SK-N-SH (cell line): ENCODE results near the gene RARB. TPM values are rescaled to one million over a fixed set of nuclear protein-coding genes. Genes with fewer than 3 reads are reported as not detected.

ENCODE experiments used
- CTCF ChIA-PET: fragments of 300-600, 350-600 bp; formaldehyde crosslinking; extraction: SDS; loops from one replicate; lab custom pipeline; 2021; lab: Yijun Ruan, JAX
- POLR2A ChIA-PET: fragments of 350-600 bp; sonication (Branson Sonifier 250); formaldehyde crosslinking; extraction: SDS; loops from one replicate; lab custom pipeline; 2020; ENCODE audit warnings: antibody characterized with exemption, inconsistent platforms; lab: Yijun Ruan, JAX
- DNase-seq: peaks from one replicate; pipeline ENCODE4 v3.0.0; 2012
- H2AFZ ChIP-seq: fragments of 200-600 bp; sonication (generic); 2 replicates; pipeline ENCODE4 v1.8.1; 2016; ENCODE audit warnings: antibody characterized with exemption, mild to moderate bottlenecking, low read depth
- H3F3A ChIP-seq: fragments of 200-600 bp; sonication (generic); replicated peaks from 2 replicates; pipeline ENCODE3; 2016; ENCODE audit warnings: antibody characterized with exemption, mild to moderate bottlenecking; ENCODE audit not compliant: insufficient read depth
- H3K27ac ChIP-seq, 2 experiments: fragments of 200-500 bp in 1 of 2; fragments of 200-600 bp in 1 of 2; sonication (Bioruptor generic) in 1 of 2; sonication (generic), shearing (Covaris generic) in 1 of 2; 2 replicates each; pipeline versions ENCODE4 v1.5.1 to v1.6.1; 2014 to 2016; ENCODE audit warnings: low read depth in 2 of 2, inconsistent platforms in 1 of 2, low read length in 1 of 2, mild to moderate bottlenecking in 1 of 2, mixed read lengths in 1 of 2
- H3K27me3 ChIP-seq: fragments of 200-600 bp; sonication (generic), shearing (Covaris generic); 2 replicates; pipeline ENCODE4 v1.6.1; 2016; ENCODE audit warnings: mixed run types; ENCODE audit not compliant: insufficient read depth
- H3K36me3 ChIP-seq, 2 experiments: fragments of 200-500 bp in 1 of 2; fragments of 200-600 bp in 1 of 2; sonication (Bioruptor generic) in 1 of 2; sonication (generic) in 1 of 2; replicated peaks in 1 of 2; 2 replicates each; pipeline versions ENCODE3 to v1.5.1; 2014 to 2016; ENCODE audit warnings: low read length in 1 of 2, mild to moderate bottlenecking in 1 of 2; ENCODE audit not compliant: insufficient read depth in 2 of 2, control insufficient read depth in 1 of 2
- H3K4me1 ChIP-seq, 2 experiments: fragments of 200-500 bp in 1 of 2; fragments of 200-600 bp in 1 of 2; sonication (Bioruptor generic) in 1 of 2; sonication (generic), shearing (Covaris generic) in 1 of 2; 2 replicates each; pipeline versions ENCODE4 v1.5.1 to v1.6.1; 2014 to 2016; ENCODE audit warnings: low read depth in 1 of 2, low read length in 1 of 2, mixed run types in 1 of 2; ENCODE audit not compliant: insufficient read depth in 2 of 2, control insufficient read depth in 1 of 2
- H3K4me2 ChIP-seq: fragments of 200-600 bp; sonication (generic), shearing (Covaris generic); 2 replicates; pipeline ENCODE4 v1.6.1; 2017; ENCODE audit warnings: mixed run types
- H3K4me3 ChIP-seq, 2 experiments: fragments of 200-500 bp in 1 of 2; fragments of 200-600 bp in 1 of 2; sonication (Bioruptor generic) in 1 of 2; sonication (generic), shearing (Covaris generic) in 1 of 2; 2 replicates each; pipeline versions ENCODE4 v1.5.1 to v1.8.1; 2014 to 2016; ENCODE audit warnings: low read depth in 2 of 2, inconsistent platforms in 1 of 2, low read length in 1 of 2, mild to moderate bottlenecking in 1 of 2, mixed read lengths in 1 of 2, moderate library complexity in 1 of 2
- H3K79me2 ChIP-seq: fragments of 200-600 bp; sonication (generic); 2 replicates; pipeline ENCODE4 v1.8.1; 2017; ENCODE audit warnings: mild to moderate bottlenecking; ENCODE audit not compliant: insufficient read depth
- H3K9ac ChIP-seq: fragments of 200-600 bp; sonication (generic); 2 replicates; pipeline ENCODE4 v1.6.1; 2017; ENCODE audit warnings: mixed run types
- H3K9me2 ChIP-seq: fragments of 200-600 bp; sonication (generic); 2 replicates; pipeline ENCODE4 v1.6.1; 2017; ENCODE audit warnings: mixed run types
- H3K9me3 ChIP-seq: fragments of 200-600 bp; sonication (generic); 2 replicates; pipeline ENCODE4 v1.6.1; 2017; ENCODE audit warnings: mixed run types, mild to moderate bottlenecking, moderate library complexity
- H4K20me1 ChIP-seq: fragments of 200-600 bp; sonication (generic); 2 replicates; pipeline ENCODE4 v1.6.1; 2017; ENCODE audit warnings: mild to moderate bottlenecking, mixed run types; ENCODE audit not compliant: insufficient read depth
- CHD2 ChIP-seq: fragments of 150-350 bp; IDR thresholded peaks from 2 replicates; pipeline ENCODE4 v1.6.1; 2018; ENCODE audit warnings: low read length; ENCODE audit not compliant: partially characterized antibody
- CTCF ChIP-seq: fragments of 200-600 bp; sonication (generic); IDR thresholded peaks from 2 replicates; pipeline ENCODE4 v1.6.1; 2017; ENCODE audit warnings: antibody characterized with exemption, mild to moderate bottlenecking, moderate library complexity
- EZH2phosphoT487 ChIP-seq: fragments of 200-600 bp; sonication (generic); IDR thresholded peaks from 2 replicates; pipeline ENCODE4 v1.6.1; 2017; ENCODE audit warnings: low read depth, mixed run types, mild to moderate bottlenecking, antibody characterized with exemption, moderate library complexity, borderline replicate concordance
- GABPA ChIP-seq: IDR thresholded peaks from 2 replicates; pipeline ENCODE4 v1.4.0; 2012; ENCODE audit warnings: low read depth, mild to moderate bottlenecking
- GATA2 ChIP-seq: sonication (generic); formaldehyde crosslinking; IDR thresholded peaks from 2 replicates; pipeline ENCODE4 v1.5.0; 2020; ENCODE audit warnings: mild to moderate bottlenecking, missing genetic modification reagents
- JUND ChIP-seq: IDR thresholded peaks from 2 replicates; pipeline ENCODE4 v1.4.0; 2012
- MAX ChIP-seq: IDR thresholded peaks from 2 replicates; pipeline ENCODE4 v1.4.0; 2012; ENCODE audit warnings: low read depth
- MEF2A ChIP-seq: IDR thresholded peaks from 2 replicates; pipeline ENCODE4 v1.4.0; 2012; ENCODE audit warnings: low read depth, borderline replicate concordance
- NRF1 ChIP-seq: IDR thresholded peaks from 2 replicates; pipeline ENCODE4 v1.6.1; 2012; ENCODE audit warnings: low read depth, mild to moderate bottlenecking, low read length
- POLR2AphosphoS5 ChIP-seq: IDR thresholded peaks from 2 replicates; pipeline ENCODE4 v1.6.1; 2012; ENCODE audit warnings: low read depth, low read length
- RAD21 ChIP-seq: IDR thresholded peaks from 2 replicates; pipeline ENCODE4 v1.6.1; 2012; ENCODE audit warnings: mild to moderate bottlenecking, low read length
- RCOR1 ChIP-seq: fragments of 150-350 bp; IDR thresholded peaks from 2 replicates; pipeline ENCODE4 v1.6.1; 2017; ENCODE audit warnings: antibody characterized with exemption, low read length
- REST ChIP-seq: IDR thresholded peaks from 2 replicates; pipeline ENCODE4 v1.6.1; 2012; ENCODE audit warnings: mild to moderate bottlenecking, low read depth, low read length, moderate library complexity
- RFX5 ChIP-seq: IDR thresholded peaks from 2 replicates; pipeline ENCODE4 v1.6.1; 2012; ENCODE audit warnings: mild to moderate bottlenecking, improper control_type of control experiment, low read length
- RXRA ChIP-seq: IDR thresholded peaks from 2 replicates; pipeline ENCODE4 v1.4.0; 2012; ENCODE audit warnings: low read depth, mild to moderate bottlenecking, borderline replicate concordance
- SMC3 ChIP-seq: IDR thresholded peaks from 2 replicates; pipeline ENCODE4 v1.6.1; 2012; ENCODE audit warnings: low read depth, low read length, improper control_type of control experiment
- TAF1 ChIP-seq: IDR thresholded peaks from 2 replicates; pipeline ENCODE4 v1.6.1; 2012; ENCODE audit warnings: low read depth, mild to moderate bottlenecking, low read length, moderate library complexity, borderline replicate concordance
- TCF12 ChIP-seq: IDR thresholded peaks from 2 replicates; pipeline ENCODE4 v1.4.0; 2012
- TEAD4 ChIP-seq: IDR thresholded peaks from 2 replicates; pipeline ENCODE4 v1.4.0; 2012; ENCODE audit warnings: mild to moderate bottlenecking, borderline replicate concordance; ENCODE audit not compliant: insufficient read depth
- USF1 ChIP-seq: IDR thresholded peaks from 2 replicates; pipeline ENCODE4 v1.4.0; 2012; ENCODE audit warnings: low read depth, borderline replicate concordance
- YY1 ChIP-seq: IDR thresholded peaks from 2 replicates; pipeline ENCODE4 v1.4.0; 2012; ENCODE audit warnings: low read depth, mild to moderate bottlenecking
- WGBS: methylation state at CpG from one replicate; pipeline ENCODE4 v1.1.6; 2017; ENCODE audit warnings: low lambda C conversion rate; 5-methylcytosine and 5-hydroxymethylcytosine counted together
- polyA plus RNA-seq, 3 experiments: library from polyadenylated mRNA; depleted of rRNA; stranded (reverse); fragments of >200 nt; gene quantifications; 2 replicates each; pipeline ENCODE4 v1.2.3, GENCODE V29; 2012

The RARB gene
- polyA plus RNA-seq, 1 of the 3 experiments (the other 2 are of a cell fraction): 10.7 TPM

- TF ChIP-seq GATA2 (CRISPR knock-in tag) (no peak), RFX5 (no peak), REST (no peak), GABPA (no peak), MEF2A (no peak)
These were observed 139.9 kb downstream of the RARB start (continued) for GRCh38 chr3:25567806-25568524.

- POLR2A ChIA-PET: no interaction called here
- Histone ChIP-seq H3K9me3 (no peaks in the 10 kb centered on the region), H3K27ac (no peak overlapping the region; a peak in 1 of 4 replicates), H4K20me1 (no peaks in the 10 kb centered on the region), H2AFZ (no peak overlapping the region), H3K79me2 (peaks cover 24% of the 10 kb centered on the region; the same call in 1 of the 2 replicates), H3K4me3 (no peak overlapping the region), H3K36me3 (peaks cover 2 to 6% of the 10 kb centered on the region in 2 experiments), H3K4me1 (peaks cover 7 to 22% of the 10 kb centered on the region in 2 experiments; a peak in 2 of 4 replicates), H3F3A (peaks cover 20% of the 10 kb centered on the region), H3K4me2 (no peak overlapping the region), H3K9ac (no peak overlapping the region), H3K27me3 (no peaks in the 10 kb centered on the region), H3K9me2 (no peaks in the 10 kb centered on the region)
- CTCF ChIA-PET: interaction anchor here (0.9 to 1.1 kb wide), 2 partner anchors 22 to 25 kb away, joined by 3 to 5 read pairs; no protein-coding TSS in a partner anchor
- TF ChIP-seq GABPA (no peak), TAF1 (no peak), NRF1 (no peak), RAD21 (no peak), POLR2AphosphoS5 (no peak), YY1 (no peak), RXRA (no peak), TCF12 (no peak), TEAD4 (no peak), GATA2 (CRISPR knock-in tag) (no peak), MAX (no peak), RCOR1 (no peak), CHD2 (no peak), EZH2phosphoT487 (no peak), USF1 (no peak), MEF2A (no peak), CTCF (no peak), RFX5 (no peak), JUND (no peak), SMC3 (no peak)
- 91% methylated on average over 10 of the region's 10 CpGs for WGBS
- no peak for DNase-seq
These were observed 140.5 kb downstream of the RARB start for GRCh38 chr3:25568525-25569078.
